OCI-LY7 (cell line): ENCODE data around the gene SDK2. TPM values are rescaled to one million over a fixed set of nuclear protein-coding genes. Genes with fewer than 3 reads are reported as not detected.

Experiments
- BruUV-seq: library from RNA; stranded (reverse); fragments of 400-500 nt; replicated peaks from 2 replicates; lab custom pipeline; 2021; lab: Mats Ljungman, UMichigan
- CTCF ChIA-PET: fragments of 300-600 bp; sonication (Branson Sonifier 250); formaldehyde crosslinking; loops from one replicate; lab custom pipeline; 2022; ENCODE audit warnings: antibody characterized with exemption; ENCODE audit not compliant: unreplicated experiment; lab: Charles Lee
- POLR2A ChIA-PET: fragments of 300-600 bp; sonication (Branson Sonifier 250); formaldehyde crosslinking; loops from one replicate; lab custom pipeline; 2022; ENCODE audit warnings: antibody characterized with exemption; lab: Charles Lee
- DNase-seq: peaks from one replicate; pipeline ENCODE4 v3.0.0-alpha.2; 2015; ENCODE audit warnings: low spot score
- H2AFZ ChIP-seq: fragments of 200-600 bp; sonication (generic), shearing (Covaris generic); 2 replicates; pipeline ENCODE4 v1.6.1; 2014; ENCODE audit warnings: mild to moderate bottlenecking, antibody characterized with exemption, low read length, moderate library complexity
- H3K27ac ChIP-seq: fragments of 200-600 bp; sonication (generic); 2 replicates; pipeline ENCODE4 v1.5.1; 2014; ENCODE audit warnings: mixed run types, low read depth, mild to moderate bottlenecking, moderate library complexity, low read length, inconsistent platforms; ENCODE audit not compliant: poor library complexity, severe bottlenecking
- H3K36me3 ChIP-seq: fragments of 200-600 bp; sonication (generic); 2 replicates; pipeline ENCODE4 v1.6.1; 2014; ENCODE audit warnings: mild to moderate bottlenecking, antibody characterized with exemption, low read length, moderate library complexity, mixed read lengths; ENCODE audit not compliant: insufficient read depth
- H3K4me1 ChIP-seq: fragments of 200-600 bp; sonication (generic); 2 replicates; pipeline ENCODE4 v1.5.1; 2014; ENCODE audit warnings: mild to moderate bottlenecking, low read length; ENCODE audit not compliant: insufficient read depth, poor library complexity, severe bottlenecking
- H3K4me2 ChIP-seq: fragments of 200-600 bp; sonication (generic); 2 replicates; pipeline ENCODE4 v1.6.1; 2014; ENCODE audit warnings: mild to moderate bottlenecking, low read length
- H3K4me3 ChIP-seq: fragments of 200-600 bp; sonication (generic); 2 replicates; pipeline ENCODE4 v1.5.1; 2014; ENCODE audit warnings: mild to moderate bottlenecking, low read depth, low read length; ENCODE audit not compliant: poor library complexity, severe bottlenecking
- H3K79me2 ChIP-seq: fragments of 200-600 bp; sonication (generic); 2 replicates; pipeline ENCODE4 v1.6.1; 2016; ENCODE audit warnings: low read depth, mild to moderate bottlenecking, low read length, moderate library complexity, mixed read lengths; ENCODE audit not compliant: insufficient read depth
- H3K9me2 ChIP-seq: fragments of 200-600 bp; sonication (generic); 2 replicates; pipeline ENCODE4 v1.6.1; 2016; ENCODE audit warnings: mild to moderate bottlenecking, low read length, mixed read lengths; ENCODE audit not compliant: insufficient read depth
- H3K9me3 ChIP-seq: fragments of 200-600 bp; sonication (generic); 2 replicates; pipeline ENCODE4 v1.6.1; 2014; ENCODE audit warnings: mild to moderate bottlenecking, mixed run types, low read length, mixed read lengths
- H4K20me1 ChIP-seq: fragments of 200-600 bp; sonication (generic); 2 replicates; pipeline ENCODE4 v1.6.1; 2014; ENCODE audit warnings: mild to moderate bottlenecking, antibody characterized with exemption, low read length, moderate library complexity, mixed read lengths; ENCODE audit not compliant: insufficient read depth
- EZH2phosphoT487 ChIP-seq: fragments of 200-600 bp; sonication (generic); IDR thresholded peaks from 2 replicates; pipeline ENCODE4 v1.6.1; 2018; ENCODE audit warnings: low read depth, borderline replicate concordance, mild to moderate bottlenecking, mixed run types, antibody characterized with exemption, low read length, moderate library complexity, mixed read lengths
- intact Hi-C: fragments of 100-400 bp; cut with micrococcal nuclease; formaldehyde crosslinking; loops from one replicate; pipeline ENCODE4 v1.10.0; 2022; ENCODE audit not compliant: unreplicated experiment
- total RNA-seq, 2 experiments: library from RNA; depleted of rRNA in 1 of 2; stranded (reverse); fragments of >200 nt in 1 of 2; shearing (Covaris generic) in 1 of 2; gene quantifications; 2 replicates each; pipeline ENCODE4 v1.2.3, GENCODE V29; 2014 to 2022
- TF ChIP-seq, protein P1 (sequence below): fragments of 200-600 bp; sonication (generic); conservative IDR thresholded peaks from 2 replicates; pipeline ENCODE4 v1.5.1; 2014; ENCODE audit warnings: mild to moderate bottlenecking, antibody characterized with exemption, low read length, moderate library complexity, mixed read lengths

The SDK2 gene
- total RNA-seq, 2 experiments from 2014 or later, result 0.32 to 1.8 TPM

DNA sequence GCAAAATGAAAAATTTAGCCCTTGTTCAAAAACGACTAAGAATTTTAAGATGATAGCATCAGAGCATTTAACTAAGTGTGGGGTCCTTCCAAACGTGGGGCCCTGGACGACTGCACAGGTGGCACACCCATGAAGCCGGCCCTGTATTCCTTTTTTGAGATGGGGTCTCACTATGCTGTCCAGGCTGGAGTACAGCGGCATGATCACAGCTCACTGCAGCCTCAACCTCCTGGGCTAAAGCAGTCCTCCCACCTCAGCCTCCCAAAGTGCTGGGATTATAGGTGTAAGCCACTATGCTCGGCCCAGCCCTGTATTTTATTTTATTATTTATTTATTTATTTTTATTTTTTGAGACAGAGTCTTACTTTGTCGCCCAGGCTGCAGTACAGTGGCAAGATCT, 241.8 kb downstream of the SDK2 start:
- no TSS peak for BruUV-seq
- no peaks in the 10 kb centered on the region for H3K9me2 ChIP-seq
- H3K4me2 ChIP-seq, result no peak overlapping the region

DNA sequence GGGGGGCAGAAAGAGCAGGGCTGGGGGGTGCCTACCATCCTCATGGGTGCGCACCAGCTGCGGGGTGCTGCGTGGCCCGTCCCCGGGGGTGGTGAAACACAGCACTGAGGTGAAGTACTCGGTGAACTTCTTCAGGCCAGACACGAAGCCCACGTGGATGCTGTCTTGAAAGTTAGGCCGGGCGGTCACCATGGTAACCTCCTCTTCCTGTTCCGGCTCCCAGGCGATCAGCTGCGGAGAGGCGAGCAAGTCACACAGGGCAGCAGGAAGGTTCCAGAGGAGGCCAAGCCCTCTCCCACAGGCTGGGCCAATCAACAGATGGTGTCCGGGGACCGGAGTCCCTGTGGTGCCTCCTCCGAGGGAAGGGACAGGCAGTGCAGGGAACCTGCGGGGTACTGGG, 242.3 kb downstream of the SDK2 start:
- H3K4me1 ChIP-seq, result no peaks in the 10 kb centered on the region
- H3K9me3 ChIP-seq, result no peaks in the 10 kb centered on the region
- DNase-seq, result no peak
- no TSS peak for BruUV-seq
- no peak overlapping the region for H3K4me3 ChIP-seq
- intact Hi-C loops, result no loop called here
- ChIA-PET CTCF (no interaction called here), POLR2A (no interaction called here)
- no peak overlapping the region for H2AFZ ChIP-seq
- H3K9me2 ChIP-seq, result no peaks in the 10 kb centered on the region
- H3K36me3 ChIP-seq, result no peaks in the 10 kb centered on the region
- no peaks in the 10 kb centered on the region for H4K20me1 ChIP-seq
- TF ChIP-seq, protein P1, sequence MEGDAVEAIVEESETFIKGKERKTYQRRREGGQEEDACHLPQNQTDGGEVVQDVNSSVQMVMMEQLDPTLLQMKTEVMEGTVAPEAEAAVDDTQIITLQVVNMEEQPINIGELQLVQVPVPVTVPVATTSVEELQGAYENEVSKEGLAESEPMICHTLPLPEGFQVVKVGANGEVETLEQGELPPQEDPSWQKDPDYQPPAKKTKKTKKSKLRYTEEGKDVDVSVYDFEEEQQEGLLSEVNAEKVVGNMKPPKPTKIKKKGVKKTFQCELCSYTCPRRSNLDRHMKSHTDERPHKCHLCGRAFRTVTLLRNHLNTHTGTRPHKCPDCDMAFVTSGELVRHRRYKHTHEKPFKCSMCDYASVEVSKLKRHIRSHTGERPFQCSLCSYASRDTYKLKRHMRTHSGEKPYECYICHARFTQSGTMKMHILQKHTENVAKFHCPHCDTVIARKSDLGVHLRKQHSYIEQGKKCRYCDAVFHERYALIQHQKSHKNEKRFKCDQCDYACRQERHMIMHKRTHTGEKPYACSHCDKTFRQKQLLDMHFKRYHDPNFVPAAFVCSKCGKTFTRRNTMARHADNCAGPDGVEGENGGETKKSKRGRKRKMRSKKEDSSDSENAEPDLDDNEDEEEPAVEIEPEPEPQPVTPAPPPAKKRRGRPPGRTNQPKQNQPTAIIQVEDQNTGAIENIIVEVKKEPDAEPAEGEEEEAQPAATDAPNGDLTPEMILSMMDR, result no peak
- TF ChIP-seq EZH2phosphoT487, result no peak
- H3K79me2 ChIP-seq, result no peaks in the 10 kb centered on the region
- H3K4me2 ChIP-seq, result no peak overlapping the region
- H3K27ac ChIP-seq, result no peak overlapping the region

More for the DNA sequence above, 241.8 kb downstream of the SDK2 start:
- no peak for TF ChIP-seq EZH2phosphoT487
- TF ChIP-seq, protein P1, result no peak
- H3K27ac ChIP-seq, result no peak overlapping the region
- H3K4me1 ChIP-seq, result no peaks in the 10 kb centered on the region
- DNase-seq, result no peak
- POLR2A ChIA-PET, result interaction anchor here (0.6 kb wide), 2 partner anchors 393 to 684 kb away, joined by 3 to 4 read pairs; no protein-coding TSS in a partner anchor
- CTCF ChIA-PET, result no interaction called here
- no peaks in the 10 kb centered on the region for H3K9me3 ChIP-seq
- H3K4me3 ChIP-seq, result no peak overlapping the region
- H4K20me1 ChIP-seq, result no peaks in the 10 kb centered on the region
- H3K79me2 ChIP-seq, result no peaks in the 10 kb centered on the region
- no peaks in the 10 kb centered on the region for H3K36me3 ChIP-seq
- intact Hi-C loops, result no loop called here
- no peak overlapping the region for H2AFZ ChIP-seq

DNA sequence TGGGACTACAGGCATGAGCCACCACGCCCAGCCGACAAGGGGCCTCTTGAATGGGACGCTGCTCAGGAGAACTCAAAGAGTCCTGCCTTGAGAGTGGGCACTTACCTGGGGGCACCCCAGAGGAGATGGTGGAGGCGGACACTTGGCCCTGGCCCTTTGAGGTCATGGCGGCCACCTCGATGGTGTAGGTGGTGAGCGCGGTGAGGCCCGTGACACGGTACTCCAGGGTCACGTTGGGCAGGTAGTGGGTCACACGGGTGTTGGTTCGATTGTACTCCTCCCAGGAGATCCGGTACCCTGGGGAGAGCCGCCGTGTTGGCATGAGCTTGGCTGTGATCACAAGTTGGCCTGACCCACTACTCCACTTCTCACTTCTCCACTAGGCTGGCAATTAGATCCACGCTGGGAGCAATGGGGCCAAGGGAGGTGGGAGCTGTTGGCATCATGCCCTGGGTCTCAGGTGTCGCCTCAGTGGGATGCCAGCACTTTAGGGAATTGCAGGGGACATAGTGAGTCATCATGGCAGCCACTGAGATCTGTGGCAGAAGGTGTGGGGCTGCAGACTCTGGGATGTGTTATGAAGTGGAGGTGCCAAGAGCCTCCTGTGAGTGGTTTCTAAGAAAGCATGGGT, 243.2 kb downstream of the SDK2 start:
- no peak overlapping the region for H2AFZ ChIP-seq
- H3K27ac ChIP-seq, result no peak overlapping the region
- no peaks in the 10 kb centered on the region for H3K36me3 ChIP-seq
- CTCF ChIA-PET, result no interaction called here
- intact Hi-C loops, result no loop called here
- no peak for TF ChIP-seq EZH2phosphoT487
- TF ChIP-seq, protein P1, result no peak
- H3K4me3 ChIP-seq, result no peak overlapping the region
- BruUV-seq, result no TSS peak
- no peaks in the 10 kb centered on the region for H3K9me2 ChIP-seq
- H3K4me1 ChIP-seq, result no peaks in the 10 kb centered on the region
- no peak for DNase-seq
- H4K20me1 ChIP-seq, result no peaks in the 10 kb centered on the region
- POLR2A ChIA-PET, result no interaction called here
- H3K9me3 ChIP-seq, result no peaks in the 10 kb centered on the region
- no peaks in the 10 kb centered on the region for H3K79me2 ChIP-seq
- H3K4me2 ChIP-seq, result no peak overlapping the region
